HEK293T (cell line): ENCODE results near the gene OGDH.
"Not testable (repeated sequence)": the region's sequence is repeated elsewhere in the genome, so short reads cannot be mapped to it uniquely, and the experiment has no call there.

Experiments
- CTCF ChIA-PET: fragments of 350-600 bp; formaldehyde crosslinking; extraction: SDS; loops from one replicate; lab custom pipeline; 2021; ENCODE audit warnings: antibody characterized with exemption, inconsistent platforms; lab: Yijun Ruan, JAX
- POLR2A ChIA-PET: fragments of 350-600 bp; formaldehyde crosslinking; extraction: SDS; loops from one replicate; lab custom pipeline; 2020; ENCODE audit warnings: antibody characterized with exemption, inconsistent platforms; lab: Yijun Ruan, JAX
- DNase-seq: peaks from one replicate; pipeline ENCODE4 v3.0.0; 2012; ENCODE audit warnings: mixed read lengths; ENCODE audit errors: extremely low spot score
- ARNT ChIP-seq: fragments of 450-650 bp; IDR thresholded peaks from 2 replicates; pipeline ENCODE4 v1.6.1; 2017; ENCODE audit warnings: mild to moderate bottlenecking
- BHLHE40 ChIP-seq: fragments of 450-650 bp; IDR thresholded peaks from 2 replicates; pipeline ENCODE4 v1.6.1; 2016; ENCODE audit warnings: mild to moderate bottlenecking, moderate library complexity, borderline replicate concordance
- CTBP1 ChIP-seq: fragments of 450-650 bp; IDR thresholded peaks from 2 replicates; pipeline ENCODE4 v1.6.1; 2016; ENCODE audit warnings: borderline replicate concordance
- ELF4 ChIP-seq: fragments of 450-650 bp; IDR thresholded peaks from 2 replicates; pipeline ENCODE4 v1.6.1; 2017; ENCODE audit warnings: antibody characterized with exemption
- FOXA1 ChIP-seq: fragments of 450-650 bp; IDR thresholded peaks from 2 replicates; pipeline ENCODE4 v1.6.1; 2016; ENCODE audit warnings: mild to moderate bottlenecking
- FOXK2 ChIP-seq: fragments of 450-650 bp; IDR thresholded peaks from 2 replicates; pipeline ENCODE4 v1.6.1; 2016; ENCODE audit warnings: mild to moderate bottlenecking
- FOXM1 ChIP-seq: fragments of 450-650 bp; IDR thresholded peaks from 2 replicates; pipeline ENCODE4 v1.6.1; 2017; ENCODE audit warnings: mild to moderate bottlenecking, borderline replicate concordance
- HDGF ChIP-seq: fragments of 450-650 bp; IDR thresholded peaks from 2 replicates; pipeline ENCODE4 v1.6.1; 2017; ENCODE audit warnings: antibody characterized with exemption, borderline replicate concordance
- L3MBTL2 ChIP-seq: fragments of 450-650 bp; conservative IDR thresholded peaks from 2 replicates; pipeline ENCODE4 v1.6.1; 2016; ENCODE audit warnings: mild to moderate bottlenecking
- LEF1 ChIP-seq: fragments of 450-650 bp; IDR thresholded peaks from 2 replicates; pipeline ENCODE4 v1.6.1; 2017; ENCODE audit warnings: mild to moderate bottlenecking, borderline replicate concordance
- NFRKB ChIP-seq: fragments of 450-650 bp; IDR thresholded peaks from 2 replicates; pipeline ENCODE4 v1.6.1; 2016; ENCODE audit warnings: mild to moderate bottlenecking, moderate library complexity
- SP1 ChIP-seq: fragments of 450-650 bp; IDR thresholded peaks from 2 replicates; pipeline ENCODE4 v1.6.1; 2017
- SUZ12 ChIP-seq: fragments of 450-650 bp; IDR thresholded peaks from 2 replicates; pipeline ENCODE4 v1.6.1; 2016; ENCODE audit warnings: mild to moderate bottlenecking
- TARDBP ChIP-seq: fragments of 450-650 bp; IDR thresholded peaks from 2 replicates; pipeline ENCODE4 v1.6.1; 2016
- ZNF384 ChIP-seq: fragments of 450-650 bp; IDR thresholded peaks from 2 replicates; pipeline ENCODE4 v1.6.1; 2016
- TF ChIP-seq, protein P1 (sequence below): fragments of 450-650 bp; IDR thresholded peaks from 2 replicates; pipeline ENCODE4 v1.6.1; 2016

OGDH gene

DNA sequence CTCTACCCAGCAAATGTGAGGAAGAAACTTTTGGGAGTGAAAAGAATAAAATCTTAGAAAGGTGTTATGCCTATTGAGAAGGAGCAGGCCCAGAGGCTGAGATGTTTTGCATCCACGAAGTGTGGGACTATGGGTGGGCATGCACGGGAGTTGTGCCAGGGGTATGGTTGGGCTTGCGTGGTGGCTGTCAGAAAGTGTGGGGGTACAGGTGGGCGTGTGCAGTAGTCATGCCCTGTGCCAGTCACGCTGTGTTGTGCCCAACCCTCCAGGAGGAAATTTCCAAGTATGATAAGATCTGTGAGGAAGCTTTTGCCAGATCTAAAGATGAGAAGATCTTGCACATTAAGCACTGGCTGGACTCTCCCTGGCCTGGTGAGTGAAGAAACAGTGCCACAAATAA, 89.3 kb downstream of the OGDH start:
- no peak for DNase-seq
- TF ChIP-seq SUZ12: no peak
- TF ChIP-seq FOXM1: no peak
- TF ChIP-seq LEF1: no peak
- TF ChIP-seq TARDBP: no peak
- TF ChIP-seq ARNT: no peak
- TF ChIP-seq FOXK2: no peak
- no peak for TF ChIP-seq ZNF384
- TF ChIP-seq, protein P1, sequence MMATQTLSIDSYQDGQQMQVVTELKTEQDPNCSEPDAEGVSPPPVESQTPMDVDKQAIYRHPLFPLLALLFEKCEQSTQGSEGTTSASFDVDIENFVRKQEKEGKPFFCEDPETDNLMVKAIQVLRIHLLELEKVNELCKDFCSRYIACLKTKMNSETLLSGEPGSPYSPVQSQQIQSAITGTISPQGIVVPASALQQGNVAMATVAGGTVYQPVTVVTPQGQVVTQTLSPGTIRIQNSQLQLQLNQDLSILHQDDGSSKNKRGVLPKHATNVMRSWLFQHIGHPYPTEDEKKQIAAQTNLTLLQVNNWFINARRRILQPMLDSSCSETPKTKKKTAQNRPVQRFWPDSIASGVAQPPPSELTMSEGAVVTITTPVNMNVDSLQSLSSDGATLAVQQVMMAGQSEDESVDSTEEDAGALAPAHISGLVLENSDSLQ: no peak
- no peak for TF ChIP-seq FOXA1
- no peak for TF ChIP-seq HDGF
- TF ChIP-seq ELF4: no peak
- TF ChIP-seq BHLHE40: no peak
- no peak for TF ChIP-seq L3MBTL2
- no peak for TF ChIP-seq CTBP1
- no peak for TF ChIP-seq NFRKB
- no peak for TF ChIP-seq SP1
- ChIA-PET POLR2A (no interaction called here), CTCF (interaction anchor here (0.7 kb wide), 1 partner anchor 108 kb away, joined by 4 read pairs; no protein-coding TSS in a partner anchor)

DNA sequence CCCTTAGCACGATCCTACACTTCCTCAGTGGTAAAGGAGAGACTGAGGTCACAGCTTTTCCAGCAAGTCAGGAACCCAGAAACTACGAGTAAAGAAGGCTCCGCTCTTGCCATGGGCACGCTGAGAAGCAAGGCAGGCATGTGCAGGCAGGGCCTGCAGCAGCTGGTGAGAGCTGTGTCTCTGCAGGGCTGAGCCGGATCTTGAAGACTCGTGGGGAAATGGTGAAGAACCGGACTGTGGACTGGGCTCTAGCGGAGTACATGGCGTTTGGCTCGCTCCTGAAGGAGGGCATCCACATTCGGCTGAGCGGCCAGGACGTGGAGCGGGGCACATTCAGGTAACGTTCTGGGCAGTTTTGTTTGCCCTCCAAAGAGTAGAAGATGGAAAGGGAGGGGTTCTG, 90.3 kb downstream of the OGDH start:
- peak; percentile 3 for DNase-seq
- ChIA-PET CTCF (no interaction called here), POLR2A (no interaction called here)
- TF ChIP-seq ELF4 (no peak), L3MBTL2 (no peak), BHLHE40 (no peak), FOXK2 (no peak), ARNT (no peak), FOXA1 (no peak), ZNF384 (no peak), HDGF (no peak), FOXM1 (no peak), LEF1 (no peak), SP1 (no peak), TARDBP (no peak)
- TF ChIP-seq, protein P1: no peak

DNA sequence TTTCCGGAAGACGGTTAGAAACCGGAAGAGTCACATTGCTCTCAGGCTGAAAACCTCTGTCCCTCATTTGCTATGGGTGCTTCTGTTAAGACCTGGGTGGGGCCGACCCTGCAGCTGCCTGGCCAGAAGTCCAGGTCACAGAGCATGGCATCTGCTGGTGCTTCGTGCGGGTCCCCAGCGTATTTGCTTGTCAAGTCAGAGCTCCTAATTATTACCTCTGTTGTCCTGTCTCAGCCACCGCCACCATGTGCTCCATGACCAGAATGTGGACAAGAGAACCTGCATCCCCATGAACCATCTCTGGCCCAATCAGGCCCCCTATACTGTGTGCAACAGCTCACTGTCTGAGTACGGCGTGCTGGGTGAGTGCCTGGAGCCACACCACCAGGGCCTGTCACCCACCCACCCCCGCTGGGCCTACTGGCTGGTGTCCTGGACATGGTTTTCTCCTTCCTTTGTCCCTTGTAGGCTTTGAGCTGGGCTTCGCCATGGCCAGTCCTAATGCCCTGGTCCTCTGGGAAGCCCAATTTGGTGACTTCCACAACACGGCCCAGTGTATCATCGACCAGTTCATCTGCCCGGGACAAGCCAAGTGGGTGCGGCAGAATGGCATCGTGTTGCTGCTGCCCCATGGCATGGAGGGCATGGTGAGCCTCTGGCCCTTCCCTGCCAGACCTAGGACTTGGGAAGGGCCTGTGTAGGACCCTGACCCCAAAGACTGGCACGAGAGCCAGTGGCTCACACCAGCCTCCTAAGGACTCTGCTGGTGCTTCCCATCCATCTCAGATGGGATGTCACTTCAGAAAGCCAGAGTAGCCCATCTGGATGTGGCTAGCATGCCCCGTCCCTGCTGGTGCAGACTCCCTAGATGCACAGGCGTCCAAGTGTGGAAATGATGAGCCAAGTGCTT, 91.0 kb downstream of the OGDH start:
- TF ChIP-seq SP1: no peak
- TF ChIP-seq TARDBP: no peak
- DNase-seq: peak; percentile 4
- CTCF ChIA-PET: no interaction called here
- POLR2A ChIA-PET: no interaction called here

DNA sequence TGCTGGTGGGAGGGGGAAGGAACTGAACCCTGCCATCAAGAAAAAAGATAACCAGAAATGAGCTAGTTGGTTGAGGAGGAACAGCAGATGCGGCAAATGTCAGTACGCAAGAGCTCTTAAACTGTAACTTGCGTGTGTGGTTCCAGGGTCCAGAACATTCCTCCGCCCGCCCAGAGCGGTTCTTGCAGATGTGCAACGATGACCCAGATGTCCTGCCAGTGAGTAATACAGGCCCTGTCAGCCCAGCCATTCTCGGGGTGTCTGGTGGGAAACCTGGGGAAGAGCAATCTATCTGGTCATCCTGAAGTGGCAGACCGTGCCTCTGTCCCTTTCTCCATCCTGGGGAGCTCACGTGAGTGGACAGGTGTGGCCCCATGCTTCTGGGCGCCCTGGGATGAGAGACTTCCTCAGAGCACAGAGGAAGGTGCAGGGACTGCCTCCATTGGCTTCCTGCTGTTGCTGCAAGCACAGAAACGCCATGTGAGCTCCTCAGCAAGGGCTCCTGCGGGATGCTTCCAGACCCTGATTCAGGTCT, 91.7 kb downstream of the OGDH start:
- ChIA-PET CTCF (no interaction called here), POLR2A (no interaction called here)
- peak; percentile 4 for DNase-seq
- TF ChIP-seq SUZ12 (no peak), SP1 (no peak), FOXA1 (no peak), CTBP1 (no peak), L3MBTL2 (no peak), ZNF384 (no peak), FOXK2 (no peak), NFRKB (no peak), HDGF (no peak), ELF4 (no peak), ARNT (no peak), BHLHE40 (no peak), TARDBP (no peak), LEF1 (no peak)
- TF ChIP-seq, protein P1: no peak

DNA sequence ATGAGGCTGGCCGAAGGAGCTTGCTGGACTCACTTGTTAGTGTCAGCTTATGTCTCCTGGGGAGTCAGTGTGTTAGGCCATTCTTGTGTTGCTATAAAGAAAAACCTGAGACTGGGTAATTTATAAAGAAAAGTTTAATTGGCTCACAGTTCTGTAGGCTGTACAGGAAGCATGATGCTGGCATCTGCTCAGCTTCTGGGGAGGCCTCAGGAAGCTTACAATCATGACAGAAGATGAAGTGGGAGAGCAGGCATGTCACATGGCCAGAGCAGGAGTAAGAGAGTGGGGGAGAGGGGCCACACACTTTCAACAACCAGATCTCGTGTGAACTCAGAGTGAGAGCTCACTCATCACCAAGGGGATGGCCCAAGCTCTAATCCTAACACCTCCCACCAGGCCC, 93.2 kb downstream of the OGDH start:
- CTCF ChIA-PET: interaction anchor here (0.6 kb wide), 1 partner anchor 519 kb away, joined by 3 read pairs; no protein-coding TSS in a partner anchor
- DNase-seq, POLR2A ChIA-PET: not testable (repeated sequence)

DNA sequence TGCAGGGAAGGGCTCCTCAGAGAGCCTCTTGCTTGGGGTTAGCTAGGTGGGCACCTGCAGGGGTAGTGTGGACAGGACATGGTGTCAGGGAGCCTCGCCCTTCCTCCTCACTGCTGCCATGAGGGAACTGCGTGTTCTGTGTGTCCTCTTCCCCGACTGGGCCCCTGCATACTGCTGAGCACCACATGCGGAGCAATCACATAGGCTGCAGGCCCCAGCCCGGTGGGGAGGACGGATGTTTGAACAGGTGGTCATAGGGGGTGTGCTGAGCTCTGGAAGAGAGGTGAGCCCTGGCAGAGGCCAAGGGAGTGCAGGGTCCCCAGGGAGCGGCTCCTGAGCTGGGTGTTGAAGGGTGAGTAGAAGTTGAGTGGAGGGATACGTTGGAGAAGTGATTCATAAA, 93.9 kb downstream of the OGDH start:
- POLR2A ChIA-PET: no interaction called here
- no peak for DNase-seq
- CTCF ChIA-PET: no interaction called here
- TF ChIP-seq BHLHE40 (no peak), ARNT (no peak)

DNA sequence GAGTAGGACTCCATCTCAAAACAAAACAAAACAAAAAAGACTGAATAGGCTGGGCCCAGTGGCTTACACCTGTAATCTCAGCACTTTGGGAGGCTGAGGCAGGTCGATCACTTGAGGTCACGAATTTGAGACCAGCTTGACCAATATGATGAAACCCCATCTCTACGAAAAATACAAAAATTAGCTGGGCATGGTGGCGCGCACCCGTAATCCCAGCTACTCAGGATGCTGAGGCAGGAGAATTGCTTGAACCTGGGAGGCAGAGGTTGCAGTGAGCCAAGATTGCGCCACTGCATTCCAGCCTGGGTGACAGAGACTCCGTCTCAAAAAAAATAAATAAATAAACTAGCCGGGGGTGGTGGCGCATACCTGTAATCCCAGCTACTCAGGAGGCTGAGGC, 97.0 kb downstream of the OGDH start:
- POLR2A ChIA-PET, DNase-seq, CTCF ChIA-PET: not testable (repeated sequence)
